GM18498 (cell line): Measurements from ENCODE around the gene RCOR2.
"Not testable (repeated sequence)": the region's sequence is repeated elsewhere in the genome, so short reads cannot be mapped to it uniquely, and the experiment has no call there.

Experiments used
- ATAC-seq: cut with Tn5 transposase; IDR thresholded peaks from one replicate; pipeline ENCODE4 v1.9.1; 2021; ENCODE audit warnings: mild to moderate bottlenecking, moderate library complexity; ENCODE audit not compliant: unreplicated experiment

The RCOR2 gene

GRCh38 chr11:63882555-63883242 lies 34.3 kb downstream of the RCOR2 start:
- no peak for ATAC-seq

DNA sequence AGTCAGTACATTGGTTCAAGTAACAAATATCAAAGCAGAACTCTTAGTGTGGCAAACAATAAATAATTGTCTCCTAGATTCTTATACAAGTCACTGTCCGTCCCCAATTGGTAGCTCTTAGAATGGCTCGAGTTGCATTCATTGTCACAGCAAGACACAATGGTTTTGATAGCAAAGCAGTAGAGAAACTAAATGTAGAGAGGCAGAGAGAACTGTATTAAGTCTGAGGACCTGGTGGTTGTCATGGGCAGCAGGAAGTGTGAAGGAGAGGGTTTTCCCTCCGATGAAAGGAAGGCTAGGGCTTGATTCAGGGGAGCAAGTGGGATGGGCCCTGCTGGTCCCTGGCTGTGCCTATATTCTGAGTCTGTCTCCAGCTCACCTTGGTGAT lies 36.6 kb downstream of the RCOR2 start:
- ATAC-seq = no peak

DNA sequence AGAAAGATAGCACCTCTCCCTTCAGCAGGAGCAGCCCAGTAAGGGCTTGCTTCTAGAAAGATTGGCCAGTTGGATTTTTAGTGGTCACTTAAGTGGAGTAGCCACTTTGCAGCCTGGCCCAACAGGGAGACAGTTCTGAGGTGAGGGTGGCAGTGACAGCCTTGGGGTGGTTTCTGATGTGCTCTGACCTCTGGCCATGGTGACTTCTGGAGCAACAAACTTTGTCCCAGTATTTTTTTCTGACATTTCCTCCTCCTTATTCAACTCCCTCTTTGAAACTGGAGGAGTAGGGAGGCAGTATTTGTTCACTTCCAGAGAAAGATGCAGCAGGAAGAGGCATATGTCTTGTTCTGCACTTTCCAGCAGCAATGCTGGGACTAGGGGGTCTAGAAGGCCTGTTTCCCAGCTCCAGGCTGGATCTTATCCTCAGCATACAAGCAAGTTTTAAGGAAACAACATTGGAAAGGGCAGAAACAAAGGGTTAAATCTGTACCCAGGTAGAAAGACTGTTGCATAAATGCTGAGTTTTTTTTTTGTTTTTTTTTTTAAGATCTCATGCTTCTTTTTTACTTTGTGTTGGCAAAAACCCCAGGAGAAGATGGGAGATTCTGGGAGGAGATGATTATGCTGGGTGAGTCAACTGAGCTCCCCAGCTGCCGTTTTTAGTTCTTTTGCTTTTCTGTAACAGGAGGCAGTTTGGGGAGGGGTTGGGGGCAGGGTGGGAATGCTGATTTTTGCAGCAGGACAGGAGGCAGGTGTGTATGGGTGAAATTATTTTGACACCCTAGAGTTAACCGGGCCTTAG lies 37.2 kb downstream of the RCOR2 start:
- ATAC-seq = no peak

DNA sequence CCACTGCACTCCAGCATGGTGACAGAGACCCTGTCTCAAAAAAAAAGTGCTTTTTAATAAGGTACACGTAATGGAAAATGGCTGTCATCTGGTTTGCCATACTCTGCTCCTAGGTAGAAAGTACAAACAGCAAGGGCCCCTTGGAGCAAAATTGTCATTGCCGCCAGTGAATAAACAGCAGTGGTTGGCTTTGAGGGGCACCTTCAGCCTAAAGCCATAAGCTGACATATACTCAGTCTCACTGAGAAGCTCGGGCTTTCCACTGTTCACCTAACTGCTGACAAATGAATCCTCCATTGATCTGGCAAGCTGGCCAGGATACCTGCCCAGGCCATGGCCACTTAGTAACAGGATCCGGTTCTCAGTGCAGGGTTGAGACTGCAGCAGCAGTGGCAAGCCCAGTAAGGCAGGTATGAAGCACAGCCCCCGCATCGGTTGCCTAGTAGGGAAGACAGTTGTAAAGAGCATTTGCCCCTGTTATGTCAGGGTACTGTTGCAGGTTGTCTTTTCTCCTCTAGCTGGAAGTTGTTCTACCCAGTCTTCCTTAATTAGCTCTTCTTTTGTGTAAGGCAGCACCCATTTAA lies 39.2 kb downstream of the RCOR2 start:
- ATAC-seq = no peak

GRCh38 chr11:63876616-63877015 lies 40.3 kb downstream of the RCOR2 start:
- ATAC-seq = no peak

DNA sequence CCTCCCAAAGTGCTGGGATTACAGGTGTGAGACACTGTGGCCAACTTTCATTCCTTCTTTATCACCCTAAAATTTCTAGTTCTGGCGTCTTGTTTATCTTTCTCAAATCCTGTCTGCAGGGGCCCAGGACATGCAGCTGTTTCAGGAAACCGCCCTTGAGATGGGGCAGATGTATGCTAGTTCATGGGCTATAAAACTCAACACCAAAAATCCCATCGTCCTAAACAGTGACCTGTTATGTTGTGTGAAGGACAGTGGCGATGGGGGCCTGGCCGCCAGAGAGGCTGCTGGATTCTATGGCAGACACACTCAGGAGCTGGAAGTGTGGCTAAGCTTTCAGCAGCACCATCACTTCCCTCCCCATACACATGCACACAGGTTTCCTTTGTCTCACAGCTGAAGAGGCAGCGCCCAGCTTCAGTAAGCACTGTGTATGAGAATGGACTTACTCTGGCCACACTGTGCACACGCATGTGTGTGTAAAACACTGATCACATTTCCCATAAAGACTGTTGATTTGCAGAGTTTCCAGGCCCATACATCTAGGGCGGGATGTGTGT lies 41.4 kb downstream of the RCOR2 start:
- ATAC-seq = no peak

- no peak for ATAC-seq
Observed at GRCh38 chr11:63874511-63874910, 42.5 kb downstream of the RCOR2 start.

GRCh38 chr11:63873311-63873710 lies 43.7 kb downstream of the RCOR2 start:
- ATAC-seq = no peak

- no peak for ATAC-seq
Observed at GRCh38 chr11:63872800-63873197, 44.2 kb downstream of the RCOR2 start.

- peak; percentile 93 for ATAC-seq
Observed at GRCh38 chr11:63871962-63872799, 44.8 kb downstream of the RCOR2 start.

GRCh38 chr11:63870351-63871140 lies 46.4 kb downstream of the RCOR2 start:
- ATAC-seq = no peak

GRCh38 chr11:63869683-63870082 lies 47.3 kb downstream of the RCOR2 start:
- ATAC-seq = no peak

- ATAC-seq = no peak
Observed at GRCh38 chr11:63869171-63869591, 47.8 kb downstream of the RCOR2 start.

DNA sequence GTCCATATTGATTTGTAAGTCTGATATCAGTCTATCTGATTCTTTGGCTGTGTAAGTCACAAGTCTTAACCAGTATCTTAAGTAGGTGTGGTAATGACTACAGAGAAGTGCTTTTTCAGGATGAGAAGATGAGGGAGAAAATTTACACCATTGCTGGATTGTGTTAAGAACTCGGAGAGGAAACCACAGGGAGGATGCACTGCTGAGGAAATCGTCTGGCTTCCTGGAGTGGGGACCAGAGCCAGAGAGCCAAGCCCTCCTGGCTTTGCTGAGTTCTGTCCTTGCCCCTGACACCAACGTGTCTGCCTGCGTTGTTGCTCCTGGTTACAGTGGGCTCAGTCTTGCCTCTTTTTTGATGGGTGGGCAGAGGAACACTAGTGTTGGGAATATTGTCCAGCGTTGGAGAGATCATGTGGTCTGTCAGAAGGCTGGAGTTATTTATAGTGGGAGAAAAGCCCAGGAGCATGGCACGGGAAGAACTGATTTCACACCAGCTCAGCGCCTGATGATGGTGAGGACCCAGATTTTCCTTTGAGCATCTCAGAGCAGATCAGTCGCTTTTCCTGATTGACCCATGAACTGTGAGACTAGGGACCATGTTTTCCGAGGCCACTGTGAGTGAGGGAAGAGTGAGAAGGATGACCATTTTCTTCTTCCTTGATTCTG lies 48.4 kb downstream of the RCOR2 start:
- ATAC-seq = no peak

- no peak for ATAC-seq
Observed at GRCh38 chr11:63867511-63867910, 49.5 kb downstream of the RCOR2 start.

GRCh38 chr11:63866211-63866610 lies 50.8 kb downstream of the RCOR2 start:
- ATAC-seq = peak; percentile 66

DNA sequence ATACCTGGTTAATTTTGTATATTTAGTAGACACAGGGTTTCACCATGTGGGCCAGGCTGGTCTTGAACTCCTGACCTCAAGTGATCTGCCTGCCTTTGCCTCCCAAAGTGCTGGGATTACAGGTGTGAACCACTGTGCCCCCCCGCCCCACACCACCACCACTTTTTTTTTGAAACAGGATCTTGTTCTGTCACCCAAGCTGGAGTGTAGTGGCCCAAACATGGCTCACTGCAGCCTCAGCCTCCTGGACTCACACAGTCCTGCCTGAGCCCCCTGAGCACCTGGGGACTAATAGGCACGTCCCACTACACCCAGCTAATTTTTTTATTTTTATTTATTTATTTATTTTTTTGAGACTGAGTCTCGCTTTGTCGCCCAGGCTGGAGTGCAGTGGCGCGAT lies 53.3 kb downstream of the RCOR2 start:
- not testable (repeated sequence) for ATAC-seq

GRCh38 chr11:63862923-63863322 lies 54.0 kb downstream of the RCOR2 start:
- no peak for ATAC-seq
